T-helper 2 cell treated with Interferon-gamma antibody and Interleukin-4, amounts not matched to agents 5 μg/mL and 100 μg/mL, for 36 hours (primary cell): Measurements from ENCODE around the gene GTF2IRD1.
"Not testable (repeated sequence)": the region's sequence is repeated elsewhere in the genome, so short reads cannot be mapped to it uniquely, and the experiment has no call there.

ENCODE experiments used
- DNase-seq: peaks from one replicate; pipeline ENCODE4 v3.0.0; 2021; ENCODE audit warnings: low spot score
- H3K27ac Mint-ChIP-seq: one replicate; pipeline ENCODE4 v1.8.0; 2021; ENCODE audit warnings: mild to moderate bottlenecking, mixed read lengths
- H3K27me3 Mint-ChIP-seq: one replicate; pipeline ENCODE4 v1.8.0; 2021; ENCODE audit warnings: low read depth, mixed read lengths
- H3K36me3 Mint-ChIP-seq: one replicate; pipeline ENCODE4 v1.8.0; 2021; ENCODE audit warnings: low read depth, mixed read lengths
- H3K4me1 Mint-ChIP-seq: one replicate; pipeline ENCODE4 v1.8.0; 2021; ENCODE audit warnings: low read depth, mixed read lengths
- H3K4me3 Mint-ChIP-seq: one replicate; pipeline ENCODE4 v1.8.0; 2022; ENCODE audit warnings: mild to moderate bottlenecking, moderate library complexity, mixed read lengths
- H3K9me3 Mint-ChIP-seq: one replicate; pipeline ENCODE4 v1.8.0; 2021; ENCODE audit warnings: mixed read lengths

The GTF2IRD1 gene

GRCh38 chr7:74544706-74545469, 91.2 kb downstream of the GTF2IRD1 start:
- H3K4me1 Mint-ChIP-seq = no peaks in the 10 kb centered on the region
- H3K27ac Mint-ChIP-seq = no peak overlapping the region
- peaks cover 7% of the 10 kb centered on the region for H3K9me3 Mint-ChIP-seq
- no peaks in the 10 kb centered on the region for H3K36me3 Mint-ChIP-seq
- no peak for DNase-seq
- no peak overlapping the region for H3K4me3 Mint-ChIP-seq
- H3K27me3 Mint-ChIP-seq = no peaks in the 10 kb centered on the region

GRCh38 chr7:74545921-74546320, 92.2 kb downstream of the GTF2IRD1 start:
- H3K27ac Mint-ChIP-seq = no peak overlapping the region
- no peak overlapping the region for H3K4me3 Mint-ChIP-seq
- DNase-seq = no peak
- H3K27me3 Mint-ChIP-seq = no peaks in the 10 kb centered on the region
- no peaks in the 10 kb centered on the region for H3K4me1 Mint-ChIP-seq
- peaks cover 7% of the 10 kb centered on the region for H3K9me3 Mint-ChIP-seq
- no peaks in the 10 kb centered on the region for H3K36me3 Mint-ChIP-seq

GRCh38 chr7:74553596-74554012, 99.9 kb downstream of the GTF2IRD1 start:
- not testable (repeated sequence) for H3K4me3 Mint-ChIP-seq, H3K36me3 Mint-ChIP-seq, H3K27me3 Mint-ChIP-seq, DNase-seq, H3K4me1 Mint-ChIP-seq, H3K9me3 Mint-ChIP-seq, H3K27ac Mint-ChIP-seq

- no peaks in the 10 kb centered on the region for H3K9me3 Mint-ChIP-seq
- H3K4me3 Mint-ChIP-seq = no peak overlapping the region
- DNase-seq = no peak
- H3K27me3 Mint-ChIP-seq = no peaks in the 10 kb centered on the region
- H3K4me1 Mint-ChIP-seq = no peaks in the 10 kb centered on the region
- no peak overlapping the region for H3K27ac Mint-ChIP-seq
- no peaks in the 10 kb centered on the region for H3K36me3 Mint-ChIP-seq
These were observed 100.5 kb downstream of the GTF2IRD1 start for GRCh38 chr7:74554178-74554577.

GRCh38 chr7:74560086-74560719, 106.5 kb downstream of the GTF2IRD1 start:
- no peaks in the 10 kb centered on the region for H3K27me3 Mint-ChIP-seq
- no peak overlapping the region for H3K4me3 Mint-ChIP-seq
- DNase-seq = no peak
- no peak overlapping the region for H3K27ac Mint-ChIP-seq
- no peaks in the 10 kb centered on the region for H3K4me1 Mint-ChIP-seq
- no peaks in the 10 kb centered on the region for H3K9me3 Mint-ChIP-seq
- no peaks in the 10 kb centered on the region for H3K36me3 Mint-ChIP-seq

- DNase-seq = no peak
- Mint-ChIP-seq H3K27ac (no peak overlapping the region), H3K27me3 (no peaks in the 10 kb centered on the region), H3K4me1 (no peaks in the 10 kb centered on the region), H3K9me3 (no peaks in the 10 kb centered on the region), H3K36me3 (no peaks in the 10 kb centered on the region), H3K4me3 (no peak overlapping the region)
These were observed 108.3 kb downstream of the GTF2IRD1 start for GRCh38 chr7:74561898-74562613.

- H3K27me3 Mint-ChIP-seq, H3K27ac Mint-ChIP-seq, H3K4me3 Mint-ChIP-seq, H3K9me3 Mint-ChIP-seq, H3K36me3 Mint-ChIP-seq, DNase-seq, H3K4me1 Mint-ChIP-seq: not testable (repeated sequence)
These were observed 109.9 kb downstream of the GTF2IRD1 start for GRCh38 chr7:74563639-74564038.

- no peak for DNase-seq
- H3K27ac Mint-ChIP-seq = no peak overlapping the region
- peaks cover 10% of the 10 kb centered on the region for H3K4me1 Mint-ChIP-seq
- H3K36me3 Mint-ChIP-seq = no peaks in the 10 kb centered on the region
- no peaks in the 10 kb centered on the region for H3K27me3 Mint-ChIP-seq
- H3K4me3 Mint-ChIP-seq = no peak overlapping the region
- H3K9me3 Mint-ChIP-seq = no peaks in the 10 kb centered on the region
These were observed 113.6 kb downstream of the GTF2IRD1 start for GRCh38 chr7:74567318-74567668.

GRCh38 chr7:74568658-74569057, 115.0 kb downstream of the GTF2IRD1 start:
- H3K4me1 Mint-ChIP-seq = peaks cover 12% of the 10 kb centered on the region
- H3K9me3 Mint-ChIP-seq = no peaks in the 10 kb centered on the region
- H3K4me3 Mint-ChIP-seq = no peak overlapping the region
- no peaks in the 10 kb centered on the region for H3K36me3 Mint-ChIP-seq
- no peak for DNase-seq
- no peak overlapping the region for H3K27ac Mint-ChIP-seq
- no peaks in the 10 kb centered on the region for H3K27me3 Mint-ChIP-seq

GRCh38 chr7:74569501-74570075, 115.9 kb downstream of the GTF2IRD1 start:
- no peaks in the 10 kb centered on the region for H3K27me3 Mint-ChIP-seq
- H3K27ac Mint-ChIP-seq = peak overlapping the region; percentile 90
- no peaks in the 10 kb centered on the region for H3K9me3 Mint-ChIP-seq
- H3K4me1 Mint-ChIP-seq = peaks cover 12% of the 10 kb centered on the region
- peak; percentile 12 for DNase-seq
- peak overlapping the region; percentile 47 for H3K4me3 Mint-ChIP-seq
- no peaks in the 10 kb centered on the region for H3K36me3 Mint-ChIP-seq

- H3K9me3 Mint-ChIP-seq = no peaks in the 10 kb centered on the region
- DNase-seq = no peak
- no peak overlapping the region for H3K27ac Mint-ChIP-seq
- no peaks in the 10 kb centered on the region for H3K27me3 Mint-ChIP-seq
- no peaks in the 10 kb centered on the region for H3K36me3 Mint-ChIP-seq
- peaks cover 12% of the 10 kb centered on the region for H3K4me1 Mint-ChIP-seq
- H3K4me3 Mint-ChIP-seq = no peak overlapping the region
These were observed 116.9 kb downstream of the GTF2IRD1 start for GRCh38 chr7:74570533-74571156.

- no peak overlapping the region for H3K4me3 Mint-ChIP-seq
- no peak for DNase-seq
- peaks cover 12% of the 10 kb centered on the region for H3K4me1 Mint-ChIP-seq
- no peak overlapping the region for H3K27ac Mint-ChIP-seq
- H3K36me3 Mint-ChIP-seq = no peaks in the 10 kb centered on the region
- H3K9me3 Mint-ChIP-seq = no peaks in the 10 kb centered on the region
- H3K27me3 Mint-ChIP-seq = no peaks in the 10 kb centered on the region
These were observed 118.7 kb downstream of the GTF2IRD1 start for GRCh38 chr7:74572301-74572979.

GRCh38 chr7:74573512-74573911, 119.8 kb downstream of the GTF2IRD1 start:
- Mint-ChIP-seq H3K4me3 (no peak overlapping the region), H3K27ac (no peak overlapping the region), H3K9me3 (no peaks in the 10 kb centered on the region), H3K4me1 (peaks cover 12% of the 10 kb centered on the region), H3K27me3 (no peaks in the 10 kb centered on the region), H3K36me3 (no peaks in the 10 kb centered on the region)
- no peak for DNase-seq
